Type B pancreatic cell (in vitro differentiated cells): ENCODE data around the gene SOHLH1. TPM values are rescaled to one million over a fixed set of nuclear protein-coding genes. Genes with fewer than 3 reads are reported as not detected.
A peak's percentile ranks its signal among the peaks of the same experiment; 100 is the strongest.

Experiments
- DNase-seq: peaks from one replicate; pipeline ENCODE4 v3.0.0; 2021; ENCODE audit warnings: mixed read lengths; ENCODE audit not compliant: unreplicated experiment; ENCODE audit errors: extremely low spot score
- H3K27ac Mint-ChIP-seq: 2 replicates; pipeline ENCODE4 v1.8.0; 2021; ENCODE audit warnings: mild to moderate bottlenecking, mixed read lengths
- H3K27me3 Mint-ChIP-seq: 2 replicates; pipeline ENCODE4 v1.8.0; 2021; ENCODE audit warnings: mixed read lengths
- H3K36me3 Mint-ChIP-seq: 2 replicates; pipeline ENCODE4 v1.8.0; 2021; ENCODE audit warnings: mixed read lengths
- H3K4me1 Mint-ChIP-seq: one replicate; pipeline ENCODE4 v1.8.0; 2021; ENCODE audit warnings: mixed read lengths; ENCODE audit not compliant: unreplicated experiment
- H3K4me3 Mint-ChIP-seq: 2 replicates; pipeline ENCODE4 v1.8.0; 2021; ENCODE audit warnings: mild to moderate bottlenecking, mixed read lengths
- H3K9me3 Mint-ChIP-seq: 2 replicates; pipeline ENCODE4 v1.8.0; 2021; ENCODE audit warnings: mixed read lengths
- total RNA-seq: library from RNA; stranded (reverse); gene quantifications from 2 replicates; pipeline ENCODE4 v1.2.1, GENCODE V29; 2021; ENCODE audit warnings: low replicate concordance
- TF ChIP-seq, protein P1 (sequence below): fragments of 200-600 bp; sonication (generic); conservative IDR thresholded peaks from 2 replicates; pipeline ENCODE4 v1.5.0; 2021; ENCODE audit warnings: antibody characterized with exemption, mild to moderate bottlenecking

Gene SOHLH1
- total RNA-seq, 1 donor from 2014 or later = not detected

DNA sequence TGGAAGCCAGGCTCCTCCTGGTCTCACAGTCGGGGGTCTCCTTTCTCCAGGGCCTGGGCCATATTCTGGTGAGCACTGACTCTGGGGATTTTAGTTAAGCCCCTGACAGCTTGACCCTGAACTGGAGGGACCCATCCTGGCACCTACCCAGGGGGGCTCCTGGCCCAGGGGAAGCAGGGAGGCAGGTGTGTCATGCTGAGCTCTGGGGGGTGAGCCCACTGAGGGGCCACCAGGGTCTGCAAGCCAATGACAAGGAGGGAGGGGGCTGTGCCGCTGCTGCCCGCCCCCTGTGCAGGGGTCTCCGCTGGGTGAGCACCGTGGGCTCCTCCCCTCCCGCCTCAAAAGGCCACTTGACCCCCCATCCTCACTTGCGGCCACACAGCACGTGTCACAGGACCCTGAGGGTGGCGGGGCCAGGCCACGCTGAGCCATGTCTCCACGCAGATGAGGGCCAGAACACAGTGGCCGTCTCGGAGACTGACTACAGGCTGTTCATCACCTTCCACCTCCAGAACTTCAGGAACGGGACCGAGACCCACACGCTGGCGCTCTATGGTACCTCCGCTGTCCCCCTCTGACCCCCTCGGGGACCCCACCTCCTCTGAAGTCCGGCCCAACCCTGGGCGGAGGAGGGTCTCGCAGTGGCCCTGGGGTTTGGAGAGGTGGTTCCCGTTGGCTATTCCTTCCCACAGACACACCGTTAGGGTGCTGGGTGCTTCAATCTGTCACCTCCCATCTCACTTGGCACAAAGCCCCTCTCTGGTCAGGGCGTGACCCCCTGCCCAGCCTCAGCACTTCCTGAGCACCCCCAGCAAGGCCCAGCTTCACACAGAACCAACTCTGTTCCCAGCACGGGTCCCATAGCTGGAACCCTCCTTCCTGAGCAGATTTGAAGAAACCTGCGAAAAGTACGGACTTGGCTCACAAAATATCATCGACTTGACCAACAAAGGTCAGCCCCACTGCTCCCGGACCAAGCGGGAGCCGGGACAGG lies 34.2 kb downstream of the SOHLH1 start:
- H3K4me1 Mint-ChIP-seq = peaks cover 14% of the 10 kb centered on the region
- no peaks in the 10 kb centered on the region for H3K36me3 Mint-ChIP-seq
- peaks cover 3% of the 10 kb centered on the region for H3K27me3 Mint-ChIP-seq
- no peaks in the 10 kb centered on the region for H3K9me3 Mint-ChIP-seq
- DNase-seq = no peak
- no peak overlapping the region for H3K27ac Mint-ChIP-seq
- no peak overlapping the region for H3K4me3 Mint-ChIP-seq
- TF ChIP-seq, protein P1, sequence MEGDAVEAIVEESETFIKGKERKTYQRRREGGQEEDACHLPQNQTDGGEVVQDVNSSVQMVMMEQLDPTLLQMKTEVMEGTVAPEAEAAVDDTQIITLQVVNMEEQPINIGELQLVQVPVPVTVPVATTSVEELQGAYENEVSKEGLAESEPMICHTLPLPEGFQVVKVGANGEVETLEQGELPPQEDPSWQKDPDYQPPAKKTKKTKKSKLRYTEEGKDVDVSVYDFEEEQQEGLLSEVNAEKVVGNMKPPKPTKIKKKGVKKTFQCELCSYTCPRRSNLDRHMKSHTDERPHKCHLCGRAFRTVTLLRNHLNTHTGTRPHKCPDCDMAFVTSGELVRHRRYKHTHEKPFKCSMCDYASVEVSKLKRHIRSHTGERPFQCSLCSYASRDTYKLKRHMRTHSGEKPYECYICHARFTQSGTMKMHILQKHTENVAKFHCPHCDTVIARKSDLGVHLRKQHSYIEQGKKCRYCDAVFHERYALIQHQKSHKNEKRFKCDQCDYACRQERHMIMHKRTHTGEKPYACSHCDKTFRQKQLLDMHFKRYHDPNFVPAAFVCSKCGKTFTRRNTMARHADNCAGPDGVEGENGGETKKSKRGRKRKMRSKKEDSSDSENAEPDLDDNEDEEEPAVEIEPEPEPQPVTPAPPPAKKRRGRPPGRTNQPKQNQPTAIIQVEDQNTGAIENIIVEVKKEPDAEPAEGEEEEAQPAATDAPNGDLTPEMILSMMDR = no peak

DNA sequence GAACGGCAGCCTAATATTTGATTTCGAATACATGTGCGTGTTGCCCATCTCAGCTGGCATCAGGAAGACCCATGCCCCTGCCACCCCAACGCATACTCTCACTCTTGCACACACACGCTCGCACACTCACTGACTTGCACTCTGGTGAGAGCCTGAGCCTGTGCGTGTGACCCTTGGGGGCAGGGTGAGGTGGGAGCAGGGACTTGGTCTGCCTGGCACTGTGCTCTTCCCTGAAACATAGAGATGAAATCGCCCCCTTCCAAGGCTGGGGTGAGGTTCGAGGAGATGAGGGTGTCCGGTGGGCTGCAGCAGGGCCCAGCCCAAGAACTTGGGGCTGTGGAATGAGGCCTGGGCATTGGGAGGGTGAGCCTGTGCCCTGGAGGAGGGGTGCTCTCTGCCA lies 35.0 kb downstream of the SOHLH1 start:
- Mint-ChIP-seq H3K27me3 (peaks cover 3% of the 10 kb centered on the region), H3K4me3 (no peak overlapping the region), H3K9me3 (no peaks in the 10 kb centered on the region), H3K27ac (no peak overlapping the region), H3K4me1 (peaks cover 14% of the 10 kb centered on the region), H3K36me3 (no peaks in the 10 kb centered on the region)
- TF ChIP-seq, protein P1 = no peak
- DNase-seq = no peak

DNA sequence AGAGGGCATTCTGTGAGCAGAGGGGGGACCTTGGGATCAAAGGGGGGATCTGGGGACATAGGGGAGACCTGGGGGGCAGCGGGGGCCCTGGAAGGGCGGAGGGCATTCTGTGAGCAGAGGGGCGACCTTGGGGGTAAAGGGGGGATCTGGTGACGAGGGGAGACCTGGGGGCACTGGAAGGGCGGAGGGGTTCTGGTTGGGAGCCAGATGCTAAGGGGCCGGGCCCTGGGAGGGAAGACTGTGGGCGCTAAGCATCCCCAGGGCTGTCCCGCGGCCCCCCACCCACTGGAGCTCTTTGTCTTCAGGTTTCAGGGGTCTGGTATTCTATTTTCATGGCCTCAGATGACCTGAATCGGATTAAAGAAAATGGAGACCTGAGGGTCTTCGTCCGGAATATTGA lies 35.4 kb downstream of the SOHLH1 start:
- Mint-ChIP-seq H3K27me3 (peaks cover 3% of the 10 kb centered on the region), H3K4me1 (peaks cover 14% of the 10 kb centered on the region), H3K9me3 (no peaks in the 10 kb centered on the region), H3K4me3 (no peak overlapping the region), H3K27ac (no peak overlapping the region), H3K36me3 (no peaks in the 10 kb centered on the region)
- no peak for DNase-seq
- TF ChIP-seq, protein P1 = no peak

DNA sequence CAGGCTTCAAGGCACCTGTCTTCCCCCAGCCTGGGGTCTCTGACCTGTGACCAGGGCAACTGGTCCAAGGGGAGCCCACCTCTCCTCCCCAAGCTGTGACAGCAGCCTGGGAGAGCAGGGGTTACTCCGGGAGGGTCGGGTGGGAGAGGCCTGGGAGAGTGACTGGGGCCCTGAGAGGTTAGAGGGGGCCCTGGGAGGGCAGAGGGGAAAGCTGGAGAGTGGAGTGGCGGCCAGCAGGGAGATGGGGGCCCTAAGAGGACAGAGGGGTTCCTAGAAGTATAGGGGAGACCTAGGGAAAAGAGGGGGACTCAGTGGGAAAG lies 35.9 kb downstream of the SOHLH1 start:
- peaks cover 14% of the 10 kb centered on the region for H3K4me1 Mint-ChIP-seq
- H3K27ac Mint-ChIP-seq = no peak overlapping the region
- TF ChIP-seq, protein P1 = no peak
- peaks cover 3% of the 10 kb centered on the region for H3K27me3 Mint-ChIP-seq
- DNase-seq = no peak
- no peaks in the 10 kb centered on the region for H3K9me3 Mint-ChIP-seq
- H3K36me3 Mint-ChIP-seq = no peaks in the 10 kb centered on the region
- H3K4me3 Mint-ChIP-seq = no peak overlapping the region

DNA sequence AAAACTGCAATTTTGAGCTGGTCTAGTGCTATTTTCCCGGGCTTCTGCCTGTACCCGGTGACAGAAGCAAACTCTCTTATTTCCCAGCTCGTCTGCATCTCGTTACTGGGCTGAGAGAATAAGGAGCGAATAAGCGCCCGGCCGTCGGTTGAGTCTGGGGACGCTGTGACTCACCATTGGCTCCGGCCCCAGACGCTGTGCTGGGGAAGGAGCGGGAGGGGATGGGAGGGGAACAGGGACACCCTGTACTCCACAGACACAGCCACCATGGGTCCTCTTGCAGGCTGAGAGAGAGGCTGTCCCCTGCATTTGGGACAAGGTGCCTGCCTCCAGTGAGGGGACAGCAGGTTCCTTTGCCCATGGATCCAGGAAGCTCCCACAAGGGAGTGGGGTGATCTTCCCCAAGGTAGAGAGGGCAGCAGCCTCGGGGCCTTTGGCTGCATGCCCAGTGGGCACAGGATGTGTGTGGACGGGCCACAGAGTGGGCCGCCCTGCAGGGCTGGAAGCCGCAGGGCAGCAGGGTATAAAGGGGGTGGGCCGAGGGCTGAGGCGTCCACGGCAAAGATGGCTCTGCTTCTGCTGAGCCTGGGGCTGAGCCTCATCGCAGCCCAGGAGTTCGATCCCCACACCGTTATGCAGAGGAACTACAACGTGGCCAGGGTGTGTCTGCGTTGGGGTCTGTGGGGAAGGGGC lies 36.4 kb downstream of the SOHLH1 start, which contains the start of gene LCN9:
Gene LCN9 (plus strand): TSS at position 552 of the 693 bp plus-strand sequence. CDS start 13 bp downstream, at position 565.
- peaks cover 3% of the 10 kb centered on the region for H3K27me3 Mint-ChIP-seq
- peak within 1 kb of the TSS; percentile 80 for H3K27ac Mint-ChIP-seq
- H3K4me3 Mint-ChIP-seq = no peak within 1 kb of the TSS
- no peaks in the 10 kb centered on the region for H3K36me3 Mint-ChIP-seq
- no peaks in the 10 kb centered on the region for H3K9me3 Mint-ChIP-seq
- TF ChIP-seq, protein P1 = no peak
- DNase-seq = no peak
- H3K4me1 Mint-ChIP-seq = peaks cover 14% of the 10 kb centered on the region
